RWPE1 (cell line): ENCODE measurements around the gene WDR53.
A peak's percentile ranks its signal among the peaks of the same experiment; 100 is the strongest.

Experiments
- CTCF ChIA-PET: fragments of 350-600 bp; sonication (Branson Sonifier 250); formaldehyde crosslinking; extraction: SDS; loops from one replicate; lab custom pipeline; 2021; lab: Yijun Ruan, JAX
- POLR2A ChIA-PET: fragments of 400-600 bp; formaldehyde crosslinking; extraction: SDS; loops from one replicate; lab custom pipeline; 2020; ENCODE audit warnings: antibody characterized with exemption; ENCODE audit not compliant: low non-redundant PET; lab: Yijun Ruan, JAX
- DNase-seq: peaks from one replicate; pipeline ENCODE4 v3.0.0; 2012; ENCODE audit warnings: low spot score
- H3K27ac ChIP-seq: fragments of 450-650 bp; 2 replicates; pipeline ENCODE4 v1.5.1; 2017
- CTCF ChIP-seq: fragments of 450-650 bp; conservative IDR thresholded peaks from 2 replicates; pipeline ENCODE4 v1.5.1; 2017; ENCODE audit warnings: low read depth, mild to moderate bottlenecking

WDR53 gene

GRCh38 chr3:196541684-196542445, 26.5 kb downstream of the WDR53 start:
- no peak overlapping the region for H3K27ac ChIP-seq
- no peak for DNase-seq
- no peak for TF ChIP-seq CTCF
- POLR2A ChIA-PET: no interaction called here
- CTCF ChIA-PET: no interaction called here

- peak; percentile 80 for TF ChIP-seq CTCF
- CTCF ChIA-PET: interaction anchor here (0.6 to 1.0 kb wide), 6 partner anchors 8 to 411 kb away, joined by 3 to 8 read pairs (median 4); no protein-coding TSS in a partner anchor
- peak overlapping the region; percentile 37; the same call in 1 of the 2 replicates for H3K27ac ChIP-seq
- POLR2A ChIA-PET: no interaction called here
- peak; percentile 37 for DNase-seq
These were observed 30.9 kb downstream of the WDR53 start for GRCh38 chr3:196537319-196537984.

GRCh38 chr3:196533260-196533681, 35.1 kb downstream of the WDR53 start:
- ChIA-PET CTCF (no interaction called here), POLR2A (no interaction called here)
- TF ChIP-seq CTCF: no peak
- no peak for DNase-seq
- H3K27ac ChIP-seq: no peak overlapping the region

- ChIA-PET POLR2A (no interaction called here), CTCF (interaction anchor here (0.5 kb wide), 1 partner anchor 188 kb away, joined by 4 read pairs; no protein-coding TSS in a partner anchor)
- no peak overlapping the region for H3K27ac ChIP-seq
- TF ChIP-seq CTCF: no peak
- DNase-seq: no peak
These were observed 36.9 kb downstream of the WDR53 start for GRCh38 chr3:196531418-196531817.

- peak; percentile 60 for DNase-seq
- H3K27ac ChIP-seq: peak overlapping the region; percentile 82
- POLR2A ChIA-PET: interaction anchor here (0.6 to 1.8 kb wide), 2 partner anchors 40 to 184 kb away, joined by 5 to 9 read pairs; partner anchors contain the start of genes CEP19, FBXO45, PIGX and WDR53
- TF ChIP-seq CTCF: peak; percentile 95
- CTCF ChIA-PET: interaction anchor here (0.6 to 1.2 kb wide), 10 partner anchors 8 to 521 kb away, joined by 3 to 6 read pairs (median 4); no protein-coding TSS in a partner anchor
These were observed 39.6 kb downstream of the WDR53 start for GRCh38 chr3:196528639-196529233.

GRCh38 chr3:196525141-196525540, 43.2 kb downstream of the WDR53 start:
- H3K27ac ChIP-seq: no peak overlapping the region
- CTCF ChIA-PET: no interaction called here
- no peak for DNase-seq
- TF ChIP-seq CTCF: no peak
- POLR2A ChIA-PET: no interaction called here
